ENCODE measurements around the gene RUNX2.

Gene RUNX2

DNA sequence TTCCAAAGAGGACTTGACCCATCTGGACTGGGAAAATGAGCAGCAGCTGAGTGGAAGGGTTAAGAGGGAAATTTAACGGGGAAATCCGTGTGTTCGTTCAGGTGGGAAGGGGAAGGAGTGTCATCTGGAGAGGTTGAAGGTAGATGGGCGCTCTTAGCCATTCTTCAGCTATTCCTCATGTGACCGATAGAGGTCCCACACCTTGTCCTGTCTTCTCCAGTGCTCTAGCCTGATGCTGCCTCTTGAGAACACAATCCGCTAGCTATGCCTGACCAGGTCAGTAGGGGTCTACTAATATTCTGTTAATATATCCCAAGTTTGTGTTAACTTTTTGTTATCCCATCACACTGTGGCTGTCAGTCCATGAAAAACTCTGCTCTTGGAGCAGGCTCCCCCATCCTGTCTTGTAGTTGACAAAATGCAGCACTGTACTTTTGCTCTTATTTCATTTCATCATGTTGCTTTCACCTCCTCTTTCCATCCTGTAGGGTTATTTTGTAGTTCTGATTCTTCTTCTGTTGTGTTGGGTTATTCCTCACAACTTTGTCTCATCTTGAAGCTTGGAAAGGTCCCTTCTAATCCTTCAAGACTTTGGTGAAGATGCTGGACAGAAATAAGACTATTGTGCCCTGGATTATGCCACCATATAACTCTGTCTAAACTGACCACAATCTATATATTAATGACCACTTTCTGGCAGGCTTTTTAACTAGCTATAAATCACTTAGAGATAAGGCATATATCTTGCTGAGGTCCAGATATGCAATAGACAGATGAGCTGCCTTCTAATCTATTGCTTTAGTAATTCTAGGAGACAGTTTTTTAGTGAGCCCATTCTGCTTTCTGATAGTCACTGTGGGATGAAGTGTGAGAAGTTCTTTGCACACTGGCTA, 173.0 kb downstream of the RUNX2 start:
- H3K4me3 ChIP-seq (ENCODE audit: insufficient read depth, low read depth, low read length, poor library complexity, severe bottlenecking), result no peak overlapping the region
- no peaks in the 10 kb centered on the region for H3K27me3 ChIP-seq (replicated peaks; ENCODE audit: control insufficient read depth, insufficient read depth, low read length, poor library complexity, severe bottlenecking)
- H3K4me1 ChIP-seq (ENCODE audit: control insufficient read depth, insufficient read depth, low read length, poor library complexity, severe bottlenecking), result peaks cover 8% of the 10 kb centered on the region
- no peaks in the 10 kb centered on the region for H3K36me3 ChIP-seq (ENCODE audit: control insufficient read depth, insufficient read depth, low read length)
- no peak overlapping the region for H3K27ac ChIP-seq (ENCODE audit: insufficient read depth, low read length, poor library complexity, severe bottlenecking)
- H3K9me3 ChIP-seq (ENCODE audit: control insufficient read depth, low read length), result no peaks in the 10 kb centered on the region
- no peak for DNase-seq

DNA sequence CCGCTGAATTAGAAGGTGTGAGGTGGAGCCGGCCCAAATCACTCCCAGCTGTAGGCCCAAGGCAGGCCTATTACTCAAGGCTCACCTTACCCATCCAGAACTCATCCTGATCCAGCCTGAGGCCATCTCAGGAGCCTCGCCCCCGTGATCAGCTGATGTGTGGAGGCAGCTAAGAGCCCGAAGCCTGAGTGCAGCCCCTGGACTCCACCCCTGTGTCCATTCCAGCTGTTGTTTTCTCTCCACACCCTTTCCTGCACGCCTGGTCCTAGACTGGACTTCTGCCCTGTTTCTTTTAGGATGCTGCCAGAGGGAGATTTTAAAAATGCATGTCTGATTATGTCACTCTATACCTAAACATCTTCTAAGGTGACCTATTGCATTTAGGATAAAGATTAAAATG, 174.3 kb downstream of the RUNX2 start:
- Histone ChIP-seq H3K4me1 (ENCODE audit: control insufficient read depth, insufficient read depth, low read length, poor library complexity, severe bottlenecking) (no peaks in the 10 kb centered on the region), H3K27ac (ENCODE audit: insufficient read depth, low read length, poor library complexity, severe bottlenecking) (no peak overlapping the region), H3K27me3 (replicated peaks; ENCODE audit: control insufficient read depth, insufficient read depth, low read length, poor library complexity, severe bottlenecking) (no peaks in the 10 kb centered on the region), H3K9me3 (ENCODE audit: control insufficient read depth, low read length) (no peaks in the 10 kb centered on the region), H3K36me3 (ENCODE audit: control insufficient read depth, insufficient read depth, low read length) (no peaks in the 10 kb centered on the region), H3K4me3 (ENCODE audit: insufficient read depth, low read depth, low read length, poor library complexity, severe bottlenecking) (no peak overlapping the region)
- no peak for DNase-seq

DNA sequence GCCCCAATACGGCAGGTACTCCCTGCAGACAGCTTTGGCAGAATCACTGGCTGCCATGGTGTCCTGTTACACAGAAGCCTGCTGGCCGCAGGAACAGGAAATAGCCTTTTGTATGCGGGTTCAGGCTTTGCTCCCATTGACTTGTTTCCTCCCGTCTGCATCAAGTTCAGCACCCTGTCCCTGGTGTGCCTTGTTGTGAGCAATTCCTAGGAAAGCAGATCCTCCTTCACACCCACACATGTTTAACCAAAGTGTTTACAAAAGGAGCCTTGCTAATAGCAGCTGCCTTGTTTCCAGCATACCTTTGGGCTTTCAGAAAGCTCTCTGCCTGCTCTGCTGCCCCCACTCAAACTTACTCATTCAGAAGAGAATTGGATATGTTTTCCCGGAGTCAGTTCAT, 176.8 kb downstream of the RUNX2 start:
- H3K4me1 ChIP-seq (ENCODE audit: control insufficient read depth, insufficient read depth, low read length, poor library complexity, severe bottlenecking), result no peaks in the 10 kb centered on the region
- H3K4me3 ChIP-seq (ENCODE audit: insufficient read depth, low read depth, low read length, poor library complexity, severe bottlenecking), result no peak overlapping the region
- H3K27ac ChIP-seq (ENCODE audit: insufficient read depth, low read length, poor library complexity, severe bottlenecking), result no peak overlapping the region
- no peak for DNase-seq
- H3K36me3 ChIP-seq (ENCODE audit: control insufficient read depth, insufficient read depth, low read length), result no peaks in the 10 kb centered on the region
- no peaks in the 10 kb centered on the region for H3K9me3 ChIP-seq (ENCODE audit: control insufficient read depth, low read length)
- H3K27me3 ChIP-seq (replicated peaks; ENCODE audit: control insufficient read depth, insufficient read depth, low read length, poor library complexity, severe bottlenecking), result no peaks in the 10 kb centered on the region

DNA sequence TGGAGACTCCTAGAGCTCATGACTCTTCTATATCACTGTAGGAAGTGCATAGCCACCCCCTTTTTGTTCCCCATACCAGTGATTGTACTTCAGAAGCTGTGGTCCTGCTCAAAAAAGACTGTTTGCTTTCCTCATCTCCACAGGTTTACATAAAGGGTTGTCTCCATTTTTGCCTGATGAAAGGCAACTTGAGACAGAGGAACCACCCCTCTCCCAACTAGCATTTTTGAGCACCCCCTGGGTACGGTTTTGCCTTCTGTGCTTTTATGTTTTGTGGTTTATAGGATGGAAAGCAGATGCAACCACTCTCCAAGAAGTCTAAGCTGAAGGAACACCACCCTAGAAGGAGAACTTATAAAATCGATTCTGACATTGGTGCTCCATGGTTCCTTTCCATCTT, 177.3 kb downstream of the RUNX2 start:
- H3K4me3 ChIP-seq (ENCODE audit: insufficient read depth, low read depth, low read length, poor library complexity, severe bottlenecking), result no peak overlapping the region

DNA sequence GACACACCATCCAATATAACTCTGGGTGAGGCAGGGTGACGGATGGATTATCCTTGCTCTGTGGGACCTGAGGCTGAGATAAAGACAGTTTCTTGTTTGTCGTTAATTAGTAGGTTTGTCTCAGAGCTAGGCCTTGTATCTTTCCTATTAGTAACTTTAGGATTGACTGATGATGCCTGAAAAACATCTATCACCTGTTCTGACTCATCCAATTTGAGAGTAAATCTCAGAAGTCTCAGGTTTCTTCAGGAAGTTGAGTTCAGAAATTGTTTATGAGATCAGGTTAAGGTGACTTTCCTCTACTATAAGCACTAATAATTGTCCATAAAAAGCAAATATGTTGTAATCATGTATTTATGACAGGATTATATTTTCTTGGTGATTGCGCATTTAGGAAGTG, 179.1 kb downstream of the RUNX2 start:
- Histone ChIP-seq H3K36me3 (ENCODE audit: control insufficient read depth, insufficient read depth, low read length) (peaks cover 6% of the 10 kb centered on the region), H3K27ac (ENCODE audit: insufficient read depth, low read length, poor library complexity, severe bottlenecking) (no peak overlapping the region), H3K4me1 (ENCODE audit: control insufficient read depth, insufficient read depth, low read length, poor library complexity, severe bottlenecking) (no peaks in the 10 kb centered on the region), H3K27me3 (replicated peaks; ENCODE audit: control insufficient read depth, insufficient read depth, low read length, poor library complexity, severe bottlenecking) (no peaks in the 10 kb centered on the region), H3K9me3 (ENCODE audit: control insufficient read depth, low read length) (no peaks in the 10 kb centered on the region), H3K4me3 (ENCODE audit: insufficient read depth, low read depth, low read length, poor library complexity, severe bottlenecking) (no peak overlapping the region)
- DNase-seq, result no peak

More for the DNA sequence above, 177.3 kb downstream of the RUNX2 start:
- Histone ChIP-seq H3K9me3 (ENCODE audit: control insufficient read depth, low read length) (no peaks in the 10 kb centered on the region), H3K36me3 (ENCODE audit: control insufficient read depth, insufficient read depth, low read length) (no peaks in the 10 kb centered on the region), H3K4me1 (ENCODE audit: control insufficient read depth, insufficient read depth, low read length, poor library complexity, severe bottlenecking) (no peaks in the 10 kb centered on the region), H3K27me3 (replicated peaks; ENCODE audit: control insufficient read depth, insufficient read depth, low read length, poor library complexity, severe bottlenecking) (no peaks in the 10 kb centered on the region), H3K27ac (ENCODE audit: insufficient read depth, low read length, poor library complexity, severe bottlenecking) (no peak overlapping the region)
- DNase-seq, result no peak

DNA sequence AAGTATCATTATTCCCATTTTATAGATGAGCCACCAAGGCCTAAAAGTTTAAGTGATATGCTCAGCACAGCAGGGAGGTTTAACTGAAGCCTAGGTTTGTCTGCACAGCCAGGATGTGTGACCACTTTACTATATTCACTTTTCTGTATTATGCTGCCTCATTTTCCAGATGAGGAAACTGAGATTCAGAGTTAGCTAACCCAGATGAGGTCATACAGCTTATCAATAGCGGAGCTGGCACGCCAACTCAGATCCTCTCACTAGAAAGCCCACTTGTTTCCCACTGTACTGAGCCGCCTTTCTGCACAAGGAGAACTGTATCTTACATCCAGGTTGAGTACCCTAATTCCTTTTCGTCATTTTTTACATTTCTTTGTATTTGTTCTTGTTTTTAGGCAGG, 181.3 kb downstream of the RUNX2 start:
- peaks cover 19% of the 10 kb centered on the region for H3K36me3 ChIP-seq (ENCODE audit: control insufficient read depth, insufficient read depth, low read length)
- no peak for DNase-seq
- no peaks in the 10 kb centered on the region for H3K4me1 ChIP-seq (ENCODE audit: control insufficient read depth, insufficient read depth, low read length, poor library complexity, severe bottlenecking)
- H3K9me3 ChIP-seq (ENCODE audit: control insufficient read depth, low read length), result no peaks in the 10 kb centered on the region
- H3K4me3 ChIP-seq (ENCODE audit: insufficient read depth, low read depth, low read length, poor library complexity, severe bottlenecking), result no peak overlapping the region
- H3K27ac ChIP-seq (ENCODE audit: insufficient read depth, low read length, poor library complexity, severe bottlenecking), result no peak overlapping the region
- H3K27me3 ChIP-seq (replicated peaks; ENCODE audit: control insufficient read depth, insufficient read depth, low read length, poor library complexity, severe bottlenecking), result no peaks in the 10 kb centered on the region

DNA sequence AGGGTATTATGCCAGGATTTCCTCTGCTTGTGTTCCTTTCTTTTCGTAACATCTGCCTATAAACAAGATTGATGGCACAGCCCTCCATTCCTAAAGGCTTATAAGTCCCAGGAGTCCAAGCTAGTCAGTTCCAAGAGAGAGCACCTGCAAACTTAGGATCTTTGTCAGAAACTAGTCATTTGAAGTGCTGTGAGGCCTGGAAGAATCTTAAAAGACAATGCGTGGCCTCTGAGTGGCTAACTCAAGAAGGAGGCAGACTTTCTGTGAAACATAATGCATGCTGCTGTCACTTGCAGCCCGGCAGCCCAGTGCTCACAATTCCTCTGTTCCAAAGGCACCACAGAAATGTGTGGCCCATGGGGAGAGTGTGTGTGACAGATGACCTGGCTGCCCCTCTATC, 184.6 kb downstream of the RUNX2 start:
- no peak overlapping the region for H3K4me3 ChIP-seq (ENCODE audit: insufficient read depth, low read depth, low read length, poor library complexity, severe bottlenecking)
- H3K9me3 ChIP-seq (ENCODE audit: control insufficient read depth, low read length), result no peaks in the 10 kb centered on the region
- H3K4me1 ChIP-seq (ENCODE audit: control insufficient read depth, insufficient read depth, low read length, poor library complexity, severe bottlenecking), result no peaks in the 10 kb centered on the region
- H3K36me3 ChIP-seq (ENCODE audit: control insufficient read depth, insufficient read depth, low read length), result peaks cover 21% of the 10 kb centered on the region
- no peak for DNase-seq
- no peaks in the 10 kb centered on the region for H3K27me3 ChIP-seq (replicated peaks; ENCODE audit: control insufficient read depth, insufficient read depth, low read length, poor library complexity, severe bottlenecking)
- H3K27ac ChIP-seq (ENCODE audit: insufficient read depth, low read length, poor library complexity, severe bottlenecking), result no peak overlapping the region

DNA sequence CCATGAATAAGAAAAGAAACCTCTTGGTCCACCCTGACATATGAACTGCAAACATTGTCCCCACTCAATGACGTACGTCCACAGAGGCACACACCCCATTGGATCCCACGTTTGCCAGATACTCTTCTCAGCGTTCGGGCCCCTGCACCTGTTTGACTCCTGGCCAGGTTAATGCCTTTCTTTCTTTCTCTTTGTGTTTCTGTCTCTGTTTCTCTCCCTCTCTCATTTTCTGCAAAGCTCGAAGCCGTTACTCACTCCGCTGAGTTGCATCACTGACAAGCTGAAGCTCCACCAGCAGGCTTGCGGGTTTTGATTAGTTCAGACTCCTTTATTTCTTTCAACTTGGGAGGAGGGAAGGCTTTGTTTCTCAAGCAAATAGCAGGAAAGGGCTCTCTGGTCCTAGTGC, 185.1 kb downstream of the RUNX2 start:
- H3K27me3 ChIP-seq (replicated peaks; ENCODE audit: control insufficient read depth, insufficient read depth, low read length, poor library complexity, severe bottlenecking), result no peaks in the 10 kb centered on the region
- no peaks in the 10 kb centered on the region for H3K4me1 ChIP-seq (ENCODE audit: control insufficient read depth, insufficient read depth, low read length, poor library complexity, severe bottlenecking)
- H3K36me3 ChIP-seq (ENCODE audit: control insufficient read depth, insufficient read depth, low read length), result peaks cover 21% of the 10 kb centered on the region
- no peak overlapping the region for H3K4me3 ChIP-seq (ENCODE audit: insufficient read depth, low read depth, low read length, poor library complexity, severe bottlenecking)
- H3K9me3 ChIP-seq (ENCODE audit: control insufficient read depth, low read length), result no peaks in the 10 kb centered on the region
- DNase-seq, result no peak
- H3K27ac ChIP-seq (ENCODE audit: insufficient read depth, low read length, poor library complexity, severe bottlenecking), result no peak overlapping the region

DNA sequence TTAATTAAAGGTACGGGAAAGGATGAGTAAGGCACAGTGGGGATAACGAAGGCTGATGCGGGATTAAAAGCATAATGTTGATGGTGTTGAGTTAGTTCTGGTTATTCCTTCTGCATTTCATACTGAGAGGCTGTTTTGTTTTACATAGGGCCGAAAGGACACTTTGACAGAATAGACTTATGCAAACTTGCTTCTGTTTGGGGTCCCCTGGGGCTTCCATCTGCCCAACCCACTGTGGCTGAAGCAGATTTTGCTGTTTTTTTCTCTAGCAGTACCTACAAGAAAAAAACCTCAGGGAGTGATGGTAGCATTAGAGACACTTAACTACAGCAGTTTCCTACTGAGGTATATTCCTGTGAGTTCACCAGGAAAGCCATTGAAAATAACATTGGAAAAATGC, 185.7 kb downstream of the RUNX2 start:
- Histone ChIP-seq H3K36me3 (ENCODE audit: control insufficient read depth, insufficient read depth, low read length) (peaks cover 21% of the 10 kb centered on the region), H3K4me1 (ENCODE audit: control insufficient read depth, insufficient read depth, low read length, poor library complexity, severe bottlenecking) (no peaks in the 10 kb centered on the region), H3K27me3 (replicated peaks; ENCODE audit: control insufficient read depth, insufficient read depth, low read length, poor library complexity, severe bottlenecking) (no peaks in the 10 kb centered on the region), H3K4me3 (ENCODE audit: insufficient read depth, low read depth, low read length, poor library complexity, severe bottlenecking) (no peak overlapping the region), H3K9me3 (ENCODE audit: control insufficient read depth, low read length) (no peaks in the 10 kb centered on the region), H3K27ac (ENCODE audit: insufficient read depth, low read length, poor library complexity, severe bottlenecking) (no peak overlapping the region)
- DNase-seq, result no peak

DNA sequence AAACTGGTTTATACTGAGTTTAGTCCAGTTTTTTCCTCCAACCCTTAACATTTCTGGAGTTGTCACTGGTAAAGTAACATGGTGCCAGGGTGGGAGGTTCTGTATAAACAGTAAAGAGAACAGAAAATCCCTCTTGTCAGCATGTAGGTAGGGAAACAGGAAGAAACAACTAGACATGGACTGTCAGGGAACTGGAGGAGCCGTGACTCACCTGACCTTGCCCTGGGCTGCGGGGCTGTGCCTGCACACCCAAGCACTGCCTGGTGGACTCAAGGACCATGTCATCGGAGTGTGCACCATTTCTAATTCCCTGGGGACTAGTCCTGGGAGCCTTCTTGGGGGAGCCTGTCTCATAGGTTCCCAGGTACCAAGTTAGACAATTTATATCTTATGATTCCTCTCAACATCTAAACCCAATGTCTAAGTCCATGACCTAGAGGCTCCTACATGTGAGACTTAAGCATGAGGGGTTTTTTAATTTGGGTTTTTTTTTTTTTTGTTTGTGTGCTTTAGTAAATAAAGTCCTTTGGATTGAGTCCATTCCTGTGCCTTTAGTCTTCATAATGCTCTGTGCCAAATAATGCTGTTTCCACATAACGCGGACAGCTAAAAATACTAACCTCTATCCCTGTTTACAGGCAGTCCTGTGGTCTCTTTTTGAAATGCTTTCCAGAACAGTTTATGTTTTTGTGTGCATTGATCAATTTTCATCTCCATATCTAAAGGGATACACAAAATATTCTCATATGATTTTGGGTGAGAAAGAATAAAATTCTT, 186.5 kb downstream of the RUNX2 start:
- Histone ChIP-seq H3K27ac (ENCODE audit: insufficient read depth, low read length, poor library complexity, severe bottlenecking) (no peak overlapping the region), H3K27me3 (replicated peaks; ENCODE audit: control insufficient read depth, insufficient read depth, low read length, poor library complexity, severe bottlenecking) (no peaks in the 10 kb centered on the region), H3K4me3 (ENCODE audit: insufficient read depth, low read depth, low read length, poor library complexity, severe bottlenecking) (no peak overlapping the region), H3K4me1 (ENCODE audit: control insufficient read depth, insufficient read depth, low read length, poor library complexity, severe bottlenecking) (no peaks in the 10 kb centered on the region), H3K9me3 (ENCODE audit: control insufficient read depth, low read length) (no peaks in the 10 kb centered on the region), H3K36me3 (ENCODE audit: control insufficient read depth, insufficient read depth, low read length) (peaks cover 21% of the 10 kb centered on the region)
- no peak for DNase-seq
